Liver (tissue), 9 donors: ENCODE data around the gene KYAT1. TPM values are rescaled to one million over a fixed set of nuclear protein-coding genes. Genes with fewer than 3 reads are reported as not detected.

Experiments used
- DNase-seq: peaks from one replicate; pipeline ENCODE4 v3.0.0-alpha.2; 2017; ENCODE audit warnings: low spot score
- H3K27ac ChIP-seq, 2 donors: one replicate each; pipeline ENCODE4 v1.7.0; 2013; ENCODE audit warnings: inconsistent platforms in 2 of 2, low read length in 2 of 2, control low read depth in 1 of 2, low read depth in 1 of 2, mild to moderate bottlenecking in 1 of 2
- H3K27me3 ChIP-seq, 4 donors: one replicate each; pipeline versions ENCODE4 v1.6.1 to v1.7.0; 2013; ENCODE audit warnings: low read length in 3 of 4, inconsistent platforms in 1 of 4, mild to moderate bottlenecking in 1 of 4, moderate library complexity in 1 of 4; ENCODE audit not compliant: control insufficient read depth in 4 of 4, insufficient read depth in 4 of 4
- H3K36me3 ChIP-seq, 4 donors: one replicate each; pipeline versions ENCODE4 v1.6.1 to v1.7.0; 2013; ENCODE audit warnings: low read length in 3 of 4, mild to moderate bottlenecking in 3 of 4, low read depth in 1 of 4, moderate library complexity in 1 of 4; ENCODE audit not compliant: control insufficient read depth in 4 of 4, insufficient read depth in 3 of 4
- H3K4me1 ChIP-seq, 4 donors: one replicate each; pipeline versions ENCODE4 v1.6.1 to v1.7.0; 2013; ENCODE audit warnings: low read length in 3 of 4, mild to moderate bottlenecking in 3 of 4, moderate library complexity in 1 of 4; ENCODE audit not compliant: control insufficient read depth in 4 of 4, insufficient read depth in 4 of 4
- H3K4me3 ChIP-seq, 3 donors: one replicate each; pipeline versions ENCODE4 v1.6.1 to v1.7.0; 2013; ENCODE audit warnings: low read length in 3 of 3, control low read depth in 1 of 3, low read depth in 1 of 3, mild to moderate bottlenecking in 1 of 3
- H3K9ac ChIP-seq, 2 donors: one replicate each; pipeline ENCODE4 v1.7.0; 2013; ENCODE audit warnings: low read length in 2 of 2, mild to moderate bottlenecking in 2 of 2, moderate library complexity in 2 of 2, control low read depth in 1 of 2, low read depth in 1 of 2
- H3K9me3 ChIP-seq, 4 donors: one replicate each; pipeline versions ENCODE4 v1.6.1 to v1.7.0; 2013; ENCODE audit warnings: low read length in 3 of 4; ENCODE audit not compliant: control insufficient read depth in 4 of 4
- ATF3 ChIP-seq: IDR thresholded peaks from 2 replicates; pipeline ENCODE4 v1.6.1; 2016; ENCODE audit warnings: antibody characterized with exemption
- CTCF ChIP-seq: fragments of 150-350 bp; IDR thresholded peaks from 2 replicates; pipeline ENCODE4 v1.5.1; 2017; ENCODE audit warnings: improper control_type of control experiment, low read depth, low read length; ENCODE audit not compliant: missing input control
- EGR1 ChIP-seq, 2 donors: IDR thresholded peaks; 2 replicates each; pipeline ENCODE4 v1.6.1; 2016 to 2018; ENCODE audit warnings: antibody characterized with exemption in 2 of 2, low read depth in 2 of 2
- FOXA1 ChIP-seq: IDR thresholded peaks from 2 replicates; pipeline ENCODE4 v1.6.1; 2016; ENCODE audit warnings: antibody characterized with exemption
- FOXA2 ChIP-seq: IDR thresholded peaks from 2 replicates; pipeline ENCODE4 v1.6.1; 2016; ENCODE audit warnings: antibody characterized with exemption
- GABPA ChIP-seq, 2 donors: IDR thresholded peaks in 1 of 2; conservative IDR thresholded peaks in 1 of 2; 2 replicates each; pipeline ENCODE4 v1.6.1; 2016; ENCODE audit warnings: antibody characterized with exemption in 2 of 2, mild to moderate bottlenecking in 1 of 2, moderate library complexity in 1 of 2
- HNF4A ChIP-seq, 2 donors: conservative IDR thresholded peaks; 2 replicates each; pipeline ENCODE4 v1.6.1; 2016; ENCODE audit warnings: antibody characterized with exemption in 2 of 2, mild to moderate bottlenecking in 2 of 2
- HNF4G ChIP-seq: IDR thresholded peaks from 2 replicates; pipeline ENCODE4 v1.6.1; 2016; ENCODE audit warnings: antibody characterized with exemption
- JUND ChIP-seq, 2 donors: IDR thresholded peaks; 2 replicates each; pipeline ENCODE4 v1.6.1; 2016; ENCODE audit warnings: antibody characterized with exemption in 2 of 2
- MAX ChIP-seq: IDR thresholded peaks from 2 replicates; pipeline ENCODE4 v1.6.1; 2016; ENCODE audit warnings: antibody characterized with exemption
- NR2F2 ChIP-seq: IDR thresholded peaks from 2 replicates; pipeline ENCODE4 v1.6.1; 2016; ENCODE audit warnings: antibody characterized with exemption
- RAD21 ChIP-seq, 2 donors: IDR thresholded peaks; 2 replicates each; pipeline ENCODE4 v1.6.1; 2016; ENCODE audit warnings: antibody characterized with exemption in 2 of 2, mild to moderate bottlenecking in 2 of 2
- REST ChIP-seq: IDR thresholded peaks from 2 replicates; pipeline ENCODE4 v1.6.1; 2016; ENCODE audit warnings: antibody characterized with exemption, mild to moderate bottlenecking
- RXRA ChIP-seq, 2 donors: IDR thresholded peaks; 2 replicates each; pipeline ENCODE4 v1.6.1; 2017 to 2018; ENCODE audit warnings: antibody characterized with exemption in 2 of 2, mild to moderate bottlenecking in 1 of 2
- SP1 ChIP-seq: IDR thresholded peaks from 2 replicates; pipeline ENCODE4 v1.6.1; 2018; ENCODE audit warnings: antibody characterized with exemption, mild to moderate bottlenecking
- TAF1 ChIP-seq: conservative IDR thresholded peaks from 2 replicates; pipeline ENCODE4 v1.6.1; 2016; ENCODE audit warnings: antibody characterized with exemption, mild to moderate bottlenecking
- YY1 ChIP-seq: IDR thresholded peaks from 2 replicates; pipeline ENCODE4 v1.6.1; 2016; ENCODE audit warnings: antibody characterized with exemption, mild to moderate bottlenecking
- ZBTB33 ChIP-seq: IDR thresholded peaks from 2 replicates; pipeline ENCODE4 v1.6.1; 2016; ENCODE audit warnings: antibody characterized with exemption
- WGBS: extraction: QIAGEN DNeasy Blood & Tissue Kit; methylation state at CpG from one replicate; pipeline ENCODE4 v1.1.7; 2013; 5-methylcytosine and 5-hydroxymethylcytosine counted together
- polyA plus RNA-seq, 2 donors: library from polyadenylated mRNA; stranded (reverse) in 1 of 2; unstranded in 1 of 2; fragments of 200-250 nt in 1 of 2; fragments of >200 nt in 1 of 2; fragmentation: Nextera tagmentation in 1 of 2; extraction: Ambion mirVana in 1 of 2; gene quantifications; one replicate each; pipeline versions ENCODE4 v1.2.1 to v1.2.3, GENCODE V29; 2013 to 2015
- total RNA-seq, 2 donors: library from RNA; depleted of rRNA; stranded (reverse); fragments of >200 nt; gene quantifications; one replicate each; pipeline ENCODE4 v1.2.3, GENCODE V29; 2014
- donor health status: healthy.
- donor health status: healthy.
- donor health status: healthy.
- donor health status: healthy.
- donor health status: healthy.

KYAT1 gene
- total and polyA plus RNA-seq, 4 donors = 3.8 to 8.1 (median 7.4) TPM

- TF ChIP-seq REST = no peak
Observed at GRCh38 chr9:128920381-128921058, 38.8 kb upstream of the KYAT1 start, which contains the start of gene PHYHD1 (continued).

GRCh38 chr9:128919402-128920089 is 37.8 kb upstream of the KYAT1 start:
- Histone ChIP-seq H3K4me1 (peaks cover 9 to 62% (median 42%) of the 10 kb centered on the region in 4 donors), H3K27me3 (no peaks in the 10 kb centered on the region), H3K4me3 (no peak overlapping the region), H3K9me3 (no peaks in the 10 kb centered on the region), H3K9ac (peak overlapping the region in 1 of 2 donors; percentile 24), H3K27ac (peak overlapping the region; percentile 82), H3K36me3 (peaks cover 0 to 2% (median under 1%) of the 10 kb centered on the region in 4 donors)
- 42% methylated on average over 14 of the region's 14 CpGs for WGBS
- no peak for DNase-seq
- peak; percentile 71 for TF ChIP-seq YY1
- TF ChIP-seq NR2F2 = peak; percentile 55
- TF ChIP-seq ZBTB33 = no peak
- TF ChIP-seq SP1 = peak; percentile 75
- TF ChIP-seq TAF1 = no peak
- TF ChIP-seq MAX = peak; percentile 59
- TF ChIP-seq JUND (IDR thresholded peaks at IDR 0.05) = peak; percentile 50 to 69
- TF ChIP-seq RXRA (IDR thresholded peaks at IDR 0.05) = peak; percentile 85 to 89
- TF ChIP-seq FOXA1 = no peak
- TF ChIP-seq RAD21 (IDR thresholded peaks at IDR 0.05) = peak in 1 of 2 donors; percentile 17
- TF ChIP-seq GABPA (IDR thresholded peaks at IDR 0.05 in 1 of 2, conservative IDR thresholded peaks at IDR 0.05 in 1 of 2) = no peak
- TF ChIP-seq HNF4G = peak; percentile 82
- TF ChIP-seq ATF3 = no peak
- no peak for TF ChIP-seq CTCF
- no peak for TF ChIP-seq FOXA2
- TF ChIP-seq HNF4A (conservative IDR thresholded peaks at IDR 0.05) = peak; percentile 88 to 92
- TF ChIP-seq EGR1 (IDR thresholded peaks at IDR 0.05; ENCODE audit: low read depth in 2 of 2) = no peak
- TF ChIP-seq REST = peak; percentile 28
